Activated gamma-delta T cell treated with anti-CD3 and anti-CD28 coated beads, Interleukin-2, amount 50 U/mL, for 16 hours (primary cell): Measurements from ENCODE around the gene SLC22A1.
"Not testable (repeated sequence)": the region's sequence is repeated elsewhere in the genome, so short reads cannot be mapped to it uniquely, and the experiment has no call there.

ENCODE experiments used
- DNase-seq: peaks from one replicate; pipeline ENCODE4 v3.0.0-alpha.2; 2020; ENCODE audit warnings: low read depth

The SLC22A1 gene

GRCh38 chr6:160121558-160121957, at the start of gene SLC22A1:
Gene SLC22A1 (plus strand): TSS chr6:160121815. CDS start chr6:160121936, 121 bp downstream.
- DNase-seq = no peak

DNA sequence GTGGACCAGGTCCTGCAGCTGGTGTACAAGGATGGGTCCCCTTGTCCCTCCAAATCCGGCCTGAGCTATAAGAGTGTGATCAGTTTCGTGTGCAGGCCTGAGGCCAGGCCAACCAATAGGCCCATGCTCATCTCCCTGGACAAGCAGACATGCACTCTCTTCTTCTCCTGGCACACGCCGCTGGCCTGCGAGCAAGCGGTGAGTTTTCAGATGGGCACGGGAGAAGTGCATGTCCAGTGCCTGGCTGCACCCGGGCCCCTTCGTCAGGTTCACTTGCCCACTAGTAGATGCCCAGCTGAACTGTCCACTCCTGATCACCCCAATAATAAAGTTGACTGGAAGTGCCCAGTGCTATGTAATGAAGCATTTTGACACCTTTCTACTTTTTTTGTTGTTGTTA, 48.3 kb upstream of the SLC22A1 start:
- DNase-seq = no peak

- DNase-seq = no peak
Observed at GRCh38 chr6:160076009-160076408, 45.6 kb upstream of the SLC22A1 start.

DNA sequence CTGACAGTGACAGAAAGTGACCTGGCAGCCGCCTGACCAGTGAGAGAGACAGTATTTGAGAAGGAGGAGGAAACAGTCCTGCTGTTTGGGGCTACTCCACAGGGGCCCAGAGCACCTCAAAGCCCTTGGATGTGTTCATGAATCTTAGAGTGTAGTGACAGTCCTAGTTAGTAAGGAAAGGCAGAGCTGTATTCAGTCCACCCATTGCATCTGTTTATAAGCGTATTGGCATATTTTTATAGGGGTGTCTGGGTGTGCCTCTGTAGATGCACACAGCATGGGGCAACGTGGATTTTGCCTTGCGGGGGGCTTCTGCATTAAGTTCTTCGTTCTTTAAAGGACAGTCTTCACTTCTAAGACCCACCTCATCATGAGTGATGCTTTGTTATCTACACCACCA, 44.6 kb upstream of the SLC22A1 start:
- DNase-seq = no peak

- no peak for DNase-seq
Observed at GRCh38 chr6:160077526-160077925, 44.1 kb upstream of the SLC22A1 start.

DNA sequence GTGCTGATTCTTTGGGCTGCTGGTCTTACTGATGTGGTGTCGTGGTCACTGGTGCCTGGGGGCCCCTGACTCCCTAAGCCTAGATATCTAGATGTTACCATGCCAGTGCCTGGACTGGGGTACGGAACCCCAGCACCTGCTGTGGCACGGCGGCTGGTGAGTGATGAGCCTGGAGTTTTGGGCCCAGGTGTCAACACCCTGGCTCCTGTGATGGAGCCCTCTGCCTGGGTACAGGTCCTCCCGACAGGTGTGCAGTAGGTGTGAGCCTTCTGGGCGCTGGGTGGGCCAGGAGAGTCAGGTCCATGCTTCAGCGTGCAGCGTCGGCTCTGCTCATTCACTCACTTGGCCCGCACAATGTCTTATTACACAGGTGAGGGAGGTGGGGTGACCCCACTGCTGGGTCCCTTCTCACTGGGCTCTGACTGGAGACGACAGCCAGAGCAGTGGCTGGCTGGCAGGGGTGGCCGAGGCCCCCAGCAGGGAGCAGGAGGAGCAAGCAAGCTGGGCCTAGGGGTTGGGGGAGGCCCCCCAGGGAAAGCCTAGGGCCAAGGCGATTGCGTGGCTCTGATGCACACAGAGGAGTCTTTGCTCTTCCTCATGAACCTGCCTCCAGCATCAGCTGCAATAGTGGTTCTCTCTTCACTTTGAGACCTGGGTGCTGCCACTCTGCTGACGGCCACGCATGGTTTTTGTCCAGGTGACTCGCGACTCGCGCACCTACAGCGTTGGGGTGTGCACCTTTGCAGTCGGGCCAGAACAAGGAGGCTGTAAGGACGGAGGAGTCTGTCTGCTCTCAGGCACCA, 42.5 kb upstream of the SLC22A1 start:
- no peak for DNase-seq

- DNase-seq = no peak
Observed at GRCh38 chr6:160079686-160080043, 42.0 kb upstream of the SLC22A1 start.

- no peak for DNase-seq
Observed at GRCh38 chr6:160080097-160080496, 41.5 kb upstream of the SLC22A1 start.

DNA sequence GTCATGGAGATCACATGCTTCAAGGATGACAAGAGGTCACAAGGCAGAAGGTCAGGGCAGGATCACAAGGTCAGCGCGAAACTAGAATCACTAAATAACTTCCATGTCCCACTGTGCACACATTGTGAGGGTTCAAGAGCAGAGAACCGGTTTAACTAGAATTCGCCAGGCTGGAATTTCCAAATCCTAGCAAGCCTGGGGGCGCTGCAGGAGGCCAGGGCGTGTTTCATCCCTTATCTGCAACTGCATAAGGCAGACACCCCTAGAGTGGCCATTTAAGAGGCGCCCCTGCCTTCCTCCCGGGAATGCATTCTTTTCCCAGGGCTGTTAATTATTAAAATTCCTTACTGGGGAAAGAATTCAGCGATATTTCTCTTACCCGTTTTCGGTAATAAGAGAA, 40.2 kb upstream of the SLC22A1 start:
- DNase-seq = no peak

- no peak for DNase-seq
Observed at GRCh38 chr6:160082627-160083026, 39.0 kb upstream of the SLC22A1 start.

DNA sequence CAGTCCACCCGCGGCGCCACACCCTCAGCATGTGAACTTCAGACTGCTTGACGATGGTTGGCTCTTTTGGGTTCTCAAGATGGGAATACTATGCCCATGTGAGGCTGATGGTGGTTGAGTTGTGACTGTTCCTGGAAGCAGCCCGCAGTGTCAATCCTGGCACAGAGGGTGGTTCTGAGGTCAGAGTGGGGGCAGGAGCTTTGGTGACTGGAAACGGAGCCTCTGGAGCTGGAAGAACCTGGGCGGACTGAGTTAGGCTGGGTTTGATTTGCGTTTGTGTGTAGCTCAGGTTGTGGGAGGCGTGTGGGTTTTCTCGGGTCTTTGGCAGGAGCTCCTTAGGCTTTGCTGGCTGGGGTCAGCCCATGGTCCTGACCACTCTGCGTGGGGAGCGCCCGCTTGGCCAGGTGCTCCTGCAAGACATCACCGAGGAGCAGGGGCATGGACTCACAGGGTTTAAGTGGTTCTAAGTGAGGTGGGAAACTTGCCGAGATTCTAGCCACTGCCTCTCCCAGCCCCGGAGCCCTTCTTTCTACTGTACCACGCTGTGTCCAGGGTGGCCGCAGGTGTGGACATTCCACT, 37.3 kb upstream of the SLC22A1 start:
- DNase-seq = no peak

DNA sequence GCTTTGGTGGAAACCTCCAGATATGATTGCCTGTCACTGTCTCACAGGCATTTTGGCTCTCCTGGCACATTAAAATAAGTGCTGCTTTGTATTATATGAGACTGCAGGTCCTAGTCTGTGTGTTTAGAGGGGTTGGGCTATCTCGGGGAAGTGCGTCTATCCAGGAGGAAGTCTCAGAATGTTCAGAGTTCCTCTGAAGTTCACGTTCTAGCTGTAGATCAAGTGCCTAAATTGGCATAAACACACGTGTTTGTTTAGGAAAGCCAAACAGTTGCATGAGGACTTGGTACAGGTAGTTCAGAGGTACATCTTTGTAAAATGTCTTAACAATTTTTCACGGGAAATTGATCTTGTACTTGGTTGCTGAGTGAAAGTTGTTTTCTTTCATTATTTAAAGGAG, 36.4 kb upstream of the SLC22A1 start:
- DNase-seq = no peak

DNA sequence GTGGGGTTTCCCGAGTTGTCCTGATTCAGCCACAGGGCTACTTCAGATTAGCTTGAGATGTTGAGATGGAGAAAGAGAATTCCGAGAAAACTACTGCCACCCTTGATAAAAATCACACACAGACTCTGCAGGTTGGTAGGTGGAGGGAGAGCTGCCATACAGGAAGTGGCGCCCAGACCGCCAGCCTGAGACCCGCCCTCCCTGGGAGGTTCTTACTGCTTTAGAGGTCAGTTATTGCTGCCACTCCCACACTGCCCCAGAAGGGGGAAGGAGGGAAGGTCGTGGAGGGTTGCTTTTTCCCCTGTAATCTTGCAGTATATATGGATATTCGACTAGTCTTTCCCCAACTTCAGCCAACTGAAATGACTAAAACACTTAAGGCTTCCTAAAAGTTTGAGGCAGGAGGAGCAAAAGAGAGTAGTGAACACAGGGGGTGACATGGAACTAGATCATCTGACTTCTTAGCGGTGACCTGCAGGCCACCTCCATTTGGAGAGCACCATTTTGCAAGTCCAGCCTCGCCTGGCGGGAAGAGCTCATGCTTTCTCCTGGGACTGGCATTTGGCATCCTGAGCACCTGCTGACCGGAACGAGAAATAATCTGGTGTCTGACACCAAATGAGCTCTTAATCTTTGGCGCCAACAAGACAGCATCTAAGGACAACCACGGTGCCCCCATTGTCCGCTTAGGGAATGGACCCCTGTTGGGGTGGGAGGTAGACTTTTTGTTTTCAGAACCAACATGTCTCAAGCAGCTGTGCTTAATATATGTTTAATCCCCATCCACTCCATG, 35.7 kb upstream of the SLC22A1 start:
- DNase-seq = no peak

DNA sequence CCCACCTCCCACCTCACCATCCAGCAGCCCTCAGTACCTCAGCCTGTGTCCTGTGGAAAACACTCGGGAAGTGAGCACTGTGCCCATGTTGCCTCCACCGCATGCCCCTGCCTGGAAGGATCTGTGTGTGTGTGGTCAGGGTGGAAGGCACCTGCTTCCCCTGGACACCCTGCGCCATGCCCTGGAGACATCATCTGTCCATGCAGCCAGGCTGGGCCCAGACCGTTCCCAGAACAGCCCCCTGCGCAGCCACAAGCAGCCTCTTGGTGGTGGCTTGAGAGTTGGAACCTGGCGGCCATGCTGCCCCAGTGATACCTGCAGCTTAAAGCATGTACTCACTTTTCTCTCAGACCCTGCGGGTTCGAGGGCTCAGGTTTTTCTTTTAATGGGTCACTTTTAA, 34.9 kb upstream of the SLC22A1 start:
- DNase-seq = no peak

- DNase-seq = no peak
Observed at GRCh38 chr6:160088069-160088783, 33.4 kb upstream of the SLC22A1 start.

DNA sequence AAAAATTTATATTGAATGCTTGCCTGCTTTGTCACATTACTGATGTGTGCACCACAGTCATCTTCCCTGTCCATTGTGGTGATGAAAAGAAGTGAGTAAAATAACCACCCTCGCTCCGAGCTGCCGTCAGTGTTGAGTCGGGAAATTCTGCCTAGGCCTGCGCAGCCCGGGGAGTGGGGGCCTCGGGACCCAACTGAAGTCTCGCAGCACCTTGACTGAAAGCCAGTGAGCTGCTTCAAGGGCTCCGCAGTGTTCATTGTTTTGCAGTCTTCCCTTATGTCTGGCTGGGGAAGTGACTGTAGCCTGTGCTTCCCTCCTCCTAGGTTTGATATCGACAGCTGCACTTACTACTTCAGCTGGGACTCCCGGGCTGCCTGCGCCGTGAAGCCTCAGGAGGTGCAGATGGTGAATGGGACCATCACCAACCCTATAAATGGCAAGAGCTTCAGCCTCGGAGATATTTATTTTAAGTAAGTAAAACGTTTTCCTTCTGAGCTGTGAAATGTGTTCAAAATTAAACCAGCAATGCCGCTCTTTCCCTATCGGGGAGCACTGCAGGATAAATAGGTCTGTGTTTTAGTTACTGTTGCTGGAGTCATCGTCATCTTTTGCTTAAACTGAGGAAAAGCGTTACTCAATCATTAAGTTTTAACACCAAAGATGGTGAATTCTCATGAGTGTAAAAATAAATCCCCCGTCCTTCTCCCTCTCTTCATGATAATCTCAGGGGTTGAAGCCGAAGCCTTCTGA, 32.7 kb upstream of the SLC22A1 start:
- DNase-seq = no peak

GRCh38 chr6:160089534-160089897, 32.1 kb upstream of the SLC22A1 start:
- no peak for DNase-seq

- not testable (repeated sequence) for DNase-seq
Observed at GRCh38 chr6:160090442-160091239, 31.0 kb upstream of the SLC22A1 start.

DNA sequence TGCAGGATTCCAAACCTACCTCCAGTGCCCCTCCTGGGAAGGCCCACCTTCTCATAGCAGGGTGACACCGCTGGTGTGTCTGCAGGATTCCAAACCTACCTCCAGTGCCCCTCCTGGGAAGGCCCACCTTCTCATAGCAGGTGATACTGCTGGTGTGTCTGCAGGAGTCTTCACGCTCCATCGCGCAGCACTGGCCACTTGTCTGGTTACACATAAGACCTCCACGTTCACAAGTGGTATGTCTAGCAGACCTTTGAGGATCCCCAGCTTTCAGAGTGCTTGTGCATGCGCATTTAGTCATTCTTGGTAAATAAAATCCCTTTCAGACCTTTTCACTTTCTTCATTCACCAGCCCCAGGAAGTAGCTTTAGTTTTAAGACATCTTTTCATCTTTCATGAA, 29.4 kb upstream of the SLC22A1 start:
- not testable (repeated sequence) for DNase-seq

GRCh38 chr6:160092602-160093001, 29.0 kb upstream of the SLC22A1 start:
- DNase-seq = no peak

GRCh38 chr6:160093061-160093460, 28.6 kb upstream of the SLC22A1 start:
- DNase-seq = no peak
